GM18517 (cell line): Measurements from ENCODE around the gene TRPC4AP.
"Not testable (repeated sequence)": the region's sequence is repeated elsewhere in the genome, so short reads cannot be mapped to it uniquely, and the experiment has no call there.

Experiments
- ATAC-seq: cut with Tn5 transposase; IDR thresholded peaks from one replicate; pipeline ENCODE4 v1.9.1; 2021; ENCODE audit warnings: mild to moderate bottlenecking, moderate library complexity; ENCODE audit not compliant: unreplicated experiment

TRPC4AP gene

GRCh38 chr20:35104685-35105295 lies 12.2 kb upstream of the TRPC4AP start:
- ATAC-seq: no peak

- ATAC-seq: no peak
These were observed 9.0 kb upstream of the TRPC4AP start for GRCh38 chr20:35101620-35102019.

DNA sequence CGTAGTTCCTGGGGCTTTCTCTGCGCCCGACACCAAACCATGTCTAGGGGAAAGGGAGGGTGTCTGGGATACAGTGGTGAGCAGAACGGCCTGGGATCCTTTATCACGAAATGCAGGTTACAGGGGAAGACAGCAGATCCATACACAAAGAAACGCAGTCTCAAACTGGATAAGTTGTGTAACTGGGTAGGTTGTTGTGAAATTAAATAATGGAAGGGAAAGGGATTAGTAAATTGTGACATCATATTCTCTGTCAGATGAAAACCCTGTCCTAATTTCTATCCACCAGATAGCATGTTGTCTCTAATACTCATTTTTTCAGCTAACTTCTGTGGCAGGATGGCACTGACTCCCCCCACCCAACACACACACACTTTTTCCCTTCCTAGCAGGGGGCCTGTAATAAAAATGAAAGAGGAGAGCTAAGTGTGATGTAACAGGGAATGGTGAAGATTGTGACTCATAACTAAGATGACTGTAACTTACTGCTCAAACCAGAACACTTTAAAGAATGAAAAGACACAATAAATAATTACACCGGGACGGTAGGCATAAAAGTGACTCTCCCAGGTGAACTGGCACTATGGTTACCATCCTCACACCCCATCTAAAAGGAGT lies 769 bp upstream of the TRPC4AP start:
- no peak for ATAC-seq

GRCh38 chr20:35091816-35092523 lies 637 bp downstream of the TRPC4AP start:
- no peak for ATAC-seq

DNA sequence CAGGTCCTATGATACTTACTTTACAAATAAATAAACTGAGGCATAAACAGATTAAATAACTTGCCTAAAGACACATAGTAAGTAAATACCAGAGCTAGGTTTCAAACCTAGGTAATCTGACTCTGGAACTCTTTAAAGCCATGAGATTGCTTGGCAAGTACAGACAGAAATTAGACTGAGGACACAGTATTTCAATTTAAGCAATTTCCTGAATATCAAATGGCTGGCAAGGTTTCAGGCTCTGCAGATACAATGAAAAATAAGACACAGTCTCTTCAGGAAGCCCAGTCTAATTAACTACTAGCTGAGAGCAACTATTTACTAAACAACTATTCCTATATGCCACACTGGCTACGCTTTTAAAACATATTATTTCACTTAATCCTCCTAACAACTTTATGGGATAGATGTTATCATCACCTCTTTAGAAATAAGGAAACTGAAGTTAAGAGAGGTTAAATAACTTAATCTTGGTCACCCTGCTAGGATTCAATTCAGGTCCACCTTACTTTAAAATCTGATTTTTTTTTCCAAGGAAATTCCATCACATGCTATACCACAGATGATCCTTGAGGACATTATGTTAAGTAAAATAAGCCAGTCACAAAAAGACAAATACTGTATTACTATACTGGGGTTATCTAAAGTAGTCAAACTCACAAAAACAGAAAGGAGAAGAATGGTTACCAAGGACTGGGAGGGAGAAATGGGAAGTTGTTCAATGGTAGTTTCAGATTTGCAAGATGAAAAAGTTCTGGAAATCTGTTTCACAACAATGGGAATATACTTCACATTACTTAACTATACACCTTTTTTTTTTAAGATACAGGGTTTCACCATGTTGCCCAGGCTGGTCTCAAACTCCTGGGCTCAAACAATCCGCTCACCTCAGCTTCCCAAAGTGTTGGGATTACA lies 4.1 kb downstream of the TRPC4AP start:
- no peak for ATAC-seq

DNA sequence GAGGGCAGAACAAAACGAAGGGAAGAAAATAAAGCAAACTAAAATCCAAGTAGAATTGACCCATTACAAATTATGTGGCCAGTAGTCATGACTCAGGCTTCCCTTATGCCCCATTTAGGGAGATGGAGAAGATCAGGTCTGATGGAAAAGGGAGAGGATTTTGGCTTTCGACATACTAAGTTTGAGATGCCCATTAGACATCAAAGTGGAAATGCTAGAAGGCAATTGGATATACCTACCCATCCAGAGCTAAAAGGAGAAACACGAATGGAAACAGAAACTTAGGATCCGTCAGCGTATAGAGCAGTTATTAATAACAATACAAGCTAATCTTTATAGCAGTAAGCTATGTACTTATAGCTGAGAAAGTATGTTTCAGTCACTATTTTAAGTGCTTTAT lies 4.8 kb downstream of the TRPC4AP start:
- ATAC-seq: no peak

- no peak for ATAC-seq
These were observed 5.3 kb downstream of the TRPC4AP start for GRCh38 chr20:35087355-35087754.

DNA sequence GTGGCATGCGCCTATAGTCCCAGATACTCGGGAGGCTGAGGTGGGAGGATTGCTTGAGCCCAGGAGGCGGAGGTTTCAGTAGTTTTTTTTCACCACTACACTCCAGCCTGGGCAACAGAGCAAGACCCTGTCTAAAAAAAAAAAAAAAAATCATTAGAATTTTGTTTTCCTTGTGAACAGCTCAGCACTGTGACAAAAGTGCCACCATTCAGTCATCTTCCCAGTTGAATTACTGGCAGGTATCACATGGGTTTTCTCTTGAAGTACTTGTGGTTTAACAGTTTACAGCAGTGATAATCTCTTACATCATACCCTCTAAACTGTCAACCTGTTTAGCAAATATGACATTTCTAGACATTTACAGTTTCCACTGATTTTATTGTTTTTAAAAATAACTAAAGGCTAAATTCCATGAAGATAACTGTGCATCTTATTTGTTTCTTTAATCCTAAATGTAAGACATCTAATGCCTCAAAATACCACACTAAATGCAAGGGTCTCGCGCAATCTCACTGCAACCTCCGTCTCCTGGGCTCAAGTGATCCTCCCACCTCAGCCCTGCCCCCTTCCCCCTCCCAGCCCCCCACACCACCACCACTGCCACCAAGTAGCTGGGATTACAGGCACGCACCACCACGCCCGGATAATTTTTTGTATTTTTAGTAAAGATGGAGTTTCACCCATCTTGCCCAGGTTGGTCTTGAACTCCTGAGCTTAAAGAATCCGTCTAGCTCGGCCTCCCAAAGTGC lies 7.0 kb downstream of the TRPC4AP start:
- no peak for ATAC-seq

DNA sequence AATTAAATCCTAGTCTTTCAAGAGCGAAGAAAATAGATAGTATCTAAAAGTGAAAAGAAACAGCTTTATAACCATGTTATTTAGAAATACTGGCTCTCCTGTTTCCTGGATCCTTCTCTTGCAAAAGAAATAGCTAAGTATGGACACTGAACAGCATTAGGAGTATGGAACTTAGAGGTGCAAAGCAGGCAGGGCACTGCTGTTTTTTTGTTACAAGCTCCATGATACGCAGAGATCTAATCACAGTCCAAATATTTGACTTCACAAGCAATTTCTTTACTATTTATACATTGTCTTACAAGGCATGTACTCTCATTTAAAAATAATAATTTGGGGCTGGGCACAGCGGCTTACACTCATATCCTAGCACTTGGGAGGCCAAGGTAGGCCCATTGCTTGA lies 7.6 kb downstream of the TRPC4AP start:
- no peak for ATAC-seq

- ATAC-seq: not testable (repeated sequence)
These were observed 12.3 kb downstream of the TRPC4AP start for GRCh38 chr20:35080348-35080642.

GRCh38 chr20:35079472-35080347 lies 12.9 kb downstream of the TRPC4AP start:
- no peak for ATAC-seq

- no peak for ATAC-seq
These were observed 14.7 kb downstream of the TRPC4AP start for GRCh38 chr20:35077872-35078271.

- ATAC-seq: no peak
These were observed 15.3 kb downstream of the TRPC4AP start for GRCh38 chr20:35077341-35077740.

DNA sequence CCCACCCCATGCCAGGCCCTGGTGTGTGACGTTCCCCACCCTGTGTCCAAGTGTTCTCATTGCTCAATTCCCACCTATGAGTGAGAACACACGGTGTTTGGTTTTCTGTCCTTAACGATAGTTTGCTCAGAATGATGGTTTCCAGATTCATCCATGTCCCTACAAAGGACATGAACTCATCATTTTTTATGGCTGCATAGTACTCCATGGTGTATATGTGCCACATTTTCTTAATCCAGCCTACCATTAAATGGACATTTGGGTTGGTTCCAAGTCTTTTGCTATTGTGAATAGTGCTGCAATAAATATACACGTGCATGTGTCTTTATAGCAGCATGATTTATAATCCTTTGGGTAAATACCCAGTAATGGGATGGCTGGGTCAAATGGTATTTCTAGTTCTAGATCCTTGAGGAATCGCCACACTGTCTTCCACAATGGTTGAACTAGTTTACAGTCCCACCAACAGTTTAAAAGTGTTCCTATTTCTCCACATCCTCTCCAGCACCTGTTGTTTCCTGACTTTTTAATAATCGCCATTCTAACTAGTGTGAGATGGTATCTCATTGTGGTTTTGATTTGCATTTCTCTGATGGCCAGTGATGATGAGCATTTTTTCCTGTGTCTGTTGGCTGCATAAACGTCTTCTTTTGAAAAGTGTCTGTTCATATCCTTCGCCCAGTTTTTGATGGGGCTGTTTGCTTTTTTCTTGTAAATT lies 21.0 kb downstream of the TRPC4AP start:
- ATAC-seq: not testable (repeated sequence)

DNA sequence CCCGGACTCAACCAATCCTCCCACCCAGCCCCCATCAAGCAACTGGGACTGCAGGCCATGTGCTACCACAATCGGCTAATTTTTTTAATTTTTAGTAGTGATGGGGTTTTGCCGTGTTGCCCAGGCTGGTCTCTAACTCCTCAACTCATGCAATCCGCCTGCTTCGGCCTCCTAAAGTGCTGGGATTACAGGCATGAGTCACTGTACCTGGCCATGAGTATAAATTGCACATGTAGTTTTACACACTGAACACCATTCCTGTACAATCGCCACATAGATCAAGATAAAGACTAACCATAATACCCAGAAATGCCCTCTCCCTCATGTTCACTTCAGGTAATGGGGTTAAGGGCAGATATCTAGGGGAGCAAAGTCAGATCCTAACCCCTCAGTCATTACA lies 26.4 kb downstream of the TRPC4AP start:
- no peak for ATAC-seq

- ATAC-seq: no peak
These were observed 27.4 kb downstream of the TRPC4AP start for GRCh38 chr20:35065181-35065580.

DNA sequence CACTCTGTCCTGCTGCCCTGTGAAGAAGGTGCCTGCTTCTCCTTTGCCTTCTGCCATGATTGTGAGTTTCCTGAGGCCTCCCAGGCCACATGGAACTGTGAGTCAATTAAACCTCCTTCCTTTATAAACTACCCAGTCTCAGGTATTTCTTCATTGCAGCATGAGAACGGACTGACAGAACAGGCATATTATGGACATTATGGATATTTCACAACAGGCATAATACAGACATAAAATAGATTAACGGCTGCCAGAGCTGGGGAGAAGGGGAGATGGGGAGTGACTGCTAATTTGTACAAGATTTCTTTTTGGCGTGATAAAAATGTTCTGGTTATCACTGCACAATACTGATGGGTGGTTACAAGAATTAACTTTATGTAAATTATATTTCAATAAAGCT lies 29.4 kb downstream of the TRPC4AP start:
- ATAC-seq: no peak

DNA sequence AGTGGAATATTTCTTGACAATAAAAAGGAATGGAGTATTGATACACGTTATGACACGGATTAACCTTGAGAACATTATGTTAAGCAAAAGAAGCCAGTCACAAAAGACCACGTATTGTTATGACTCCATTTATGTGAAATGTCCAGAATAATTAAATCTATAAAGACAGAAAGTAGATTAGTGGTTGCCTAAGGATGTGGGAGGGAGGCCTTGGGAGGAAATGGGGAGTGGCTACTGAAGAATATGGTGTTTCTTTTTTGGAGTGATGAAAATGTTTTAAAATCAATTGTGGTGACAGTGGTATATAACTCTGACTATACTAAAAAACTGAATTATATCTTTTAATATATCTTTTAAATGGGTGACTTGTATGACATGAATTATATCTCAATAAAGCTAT lies 30.1 kb downstream of the TRPC4AP start:
- no peak for ATAC-seq

DNA sequence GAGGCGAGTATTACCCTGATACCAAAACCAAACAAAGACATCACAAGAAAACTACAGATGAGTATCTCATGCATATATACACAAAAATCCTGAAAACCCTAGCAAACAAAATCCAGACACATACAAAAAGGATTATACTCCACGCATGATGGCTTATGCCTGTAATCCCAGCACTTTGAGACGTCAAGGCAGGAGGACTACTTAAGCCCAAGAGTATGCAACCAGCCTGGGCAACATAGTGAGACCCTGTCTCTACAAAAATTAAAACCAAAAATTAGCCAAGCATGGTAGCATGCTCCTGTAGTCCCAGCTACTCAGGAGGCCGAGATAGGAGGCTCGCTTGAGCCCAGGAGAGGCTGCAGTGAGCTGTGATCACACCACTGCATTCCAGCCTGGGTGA lies 32.4 kb downstream of the TRPC4AP start:
- ATAC-seq: no peak
